Endothelial cell of umbilical vein (primary cell): Measurements from ENCODE around the gene TMEM167A. TPM values are rescaled to one million over a fixed set of nuclear protein-coding genes. Genes with fewer than 3 reads are reported as not detected.

Experiments
- BruUV-seq: library from RNA; stranded (reverse); fragments of 400-500 nt; replicated peaks from 2 replicates; lab custom pipeline; 2021; lab: Mats Ljungman, UMichigan
- CTCF ChIA-PET: fragments of 300-600, 350-600 bp; sonication (Branson Sonifier 250); formaldehyde crosslinking; loops from one replicate; lab custom pipeline; 2021; ENCODE audit warnings: antibody characterized with exemption, inconsistent platforms; lab: Charles Lee
- POLR2A ChIA-PET: fragments of 300-600, 350-600 bp; sonication (Branson Sonifier 250); formaldehyde crosslinking; loops from one replicate; lab custom pipeline; 2021; ENCODE audit warnings: antibody characterized with exemption, inconsistent platforms; lab: Charles Lee
- DNase-seq: peaks from one replicate; pipeline ENCODE4 v3.0.0-alpha.2; 2011; ENCODE audit warnings: low read depth, low spot score
- FAIRE-seq: peaks from 2 replicates; lab custom pipeline; 2011; peaks lifted over from hg19 to GRCh38; lab: Jason Lieb, UNC
- H2AFZ ChIP-seq: 2 replicates; pipeline ENCODE4 v1.6.0; 2012; ENCODE audit warnings: low read depth, low read length, control low read depth, inconsistent platforms
- H3K27ac ChIP-seq: 2 replicates; pipeline ENCODE4 v1.5.1; 2011; ENCODE audit warnings: low read depth, mild to moderate bottlenecking, control low read depth, low read length, moderate library complexity; ENCODE audit not compliant: insufficient read depth
- H3K27me3 ChIP-seq, 2 experiments: 2 replicates each; pipeline versions ENCODE4 v1.6.0 to v1.6.1; 2011; ENCODE audit warnings: low read length in 2 of 2, mixed read lengths in 1 of 2; ENCODE audit not compliant: control insufficient read depth in 2 of 2, insufficient read depth in 2 of 2
- H3K36me3 ChIP-seq, 2 experiments: 2 replicates in 1 of 2; 3 replicates in 1 of 2; pipeline ENCODE4 v1.5.1; 2011; ENCODE audit warnings: low read length in 2 of 2, mild to moderate bottlenecking in 1 of 2, moderate library complexity in 1 of 2; ENCODE audit not compliant: control insufficient read depth in 2 of 2, insufficient read depth in 2 of 2; ENCODE audit errors: extremely low read depth in 1 of 2
- H3K4me1 ChIP-seq: 3 replicates; pipeline ENCODE4 v1.5.1; 2011; ENCODE audit warnings: mild to moderate bottlenecking, low read length; ENCODE audit not compliant: control insufficient read depth, insufficient read depth; ENCODE audit errors: extremely low read depth
- H3K4me2 ChIP-seq: 2 replicates; pipeline ENCODE4 v1.6.1; 2011; ENCODE audit warnings: low read length, control low read depth, mixed read lengths; ENCODE audit not compliant: insufficient read depth
- H3K4me3 ChIP-seq, 3 experiments: fragments of 200-600 bp in 1 of 3; sonication (generic), shearing (Covaris generic) in 1 of 3; replicated peaks in 1 of 3; 2 replicates each; pipeline ENCODE4 v1.5.1; 2011 to 2016; ENCODE audit warnings: control low read depth in 3 of 3, low read length in 3 of 3, mild to moderate bottlenecking in 2 of 3, inconsistent platforms in 1 of 3, low read depth in 1 of 3, moderate library complexity in 1 of 3; ENCODE audit not compliant: insufficient read depth in 1 of 3
- H3K79me2 ChIP-seq: 2 replicates; pipeline ENCODE4 v1.6.0; 2012; ENCODE audit warnings: low read length, inconsistent platforms; ENCODE audit not compliant: control insufficient read depth, insufficient read depth
- H3K9ac ChIP-seq: replicated peaks from 2 replicates; pipeline ENCODE3; 2011; ENCODE audit warnings: low read length, control low read depth; ENCODE audit not compliant: insufficient read depth; ENCODE audit errors: extremely low read depth
- H3K9me1 ChIP-seq: replicated peaks from 3 replicates; pipeline ENCODE4 v1.6.0; 2011; ENCODE audit warnings: mild to moderate bottlenecking, low read length; ENCODE audit not compliant: control insufficient read depth, insufficient read depth; ENCODE audit errors: extremely low read depth
- H3K9me3 ChIP-seq: replicated peaks from 2 replicates; pipeline ENCODE4 v1.5.1; 2012; ENCODE audit warnings: low read length, inconsistent platforms; ENCODE audit not compliant: control insufficient read depth, insufficient read depth
- H4K20me1 ChIP-seq: replicated peaks from 2 replicates; pipeline ENCODE3; 2011; ENCODE audit warnings: mild to moderate bottlenecking, low read length; ENCODE audit not compliant: control insufficient read depth, insufficient read depth; ENCODE audit errors: extremely low read depth
- EZH2 ChIP-seq: IDR thresholded peaks from 2 replicates; pipeline ENCODE4 v1.6.1; 2012; ENCODE audit warnings: borderline replicate concordance, low read depth, mild to moderate bottlenecking, moderate library complexity, low read length, inconsistent platforms; ENCODE audit not compliant: severe bottlenecking
- FOS ChIP-seq: IDR thresholded peaks from 2 replicates; pipeline ENCODE4 v1.6.1; 2011; ENCODE audit warnings: mild to moderate bottlenecking, low read length, moderate library complexity, borderline replicate concordance; ENCODE audit not compliant: insufficient read depth
- GATA2 ChIP-seq: IDR thresholded peaks from 2 replicates; pipeline ENCODE4 v1.7.0; 2011; ENCODE audit warnings: low read depth, mild to moderate bottlenecking, moderate library complexity, mixed read lengths, low read length; ENCODE audit not compliant: insufficient read length, insufficient read depth
- JUN ChIP-seq: IDR thresholded peaks from 2 replicates; pipeline ENCODE4 v1.6.1; 2011; ENCODE audit warnings: borderline replicate concordance, low read depth; ENCODE audit not compliant: insufficient read length, insufficient read depth
- MYC ChIP-seq: IDR thresholded peaks from one replicate; pipeline ENCODE4 v1.6.1; 2011; ENCODE audit warnings: mild to moderate bottlenecking, low read depth, low read length
- POLR2A ChIP-seq: IDR thresholded peaks from 2 replicates; pipeline ENCODE4 v1.6.1; 2012; ENCODE audit warnings: low read depth, mild to moderate bottlenecking, control low read depth, low read length
- POLR2AphosphoS5 ChIP-seq: IDR thresholded peaks from 2 replicates; pipeline ENCODE4 v1.6.1; 2012; ENCODE audit warnings: low read depth, mild to moderate bottlenecking, control low read depth, low read length, moderate library complexity; ENCODE audit not compliant: insufficient read depth
- dilution Hi-C: fragments of 300-500 bp; cut with MboI; formaldehyde crosslinking; loops from one replicate; pipeline ENCODE4 v1.15.0; 2019; ENCODE audit warnings: low sequenced_read_pairs; ENCODE audit not compliant: extremely low pct_ligation_motif_present
- intact Hi-C: fragments of 100-400 bp; cut with micrococcal nuclease; formaldehyde crosslinking; loops from one replicate; pipeline ENCODE4 v1.10.0; 2022
- polyA plus RNA-seq, 4 experiments: library from polyadenylated mRNA; depleted of rRNA in 3 of 4; stranded (reverse) in 3 of 4; unstranded in 1 of 4; fragments of >200 nt; gene quantifications; 2 replicates each; pipeline versions ENCODE4 v1.2.1 to v1.2.3, GENCODE V29; 2011 to 2012; ENCODE audit warnings: missing spikeins in 1 of 4
- total RNA-seq: library from RNA; stranded (reverse); gene quantifications from 2 replicates; pipeline ENCODE4 v1.2.3, GENCODE V29; 2021
- TF ChIP-seq, protein P1 (sequence below), 2 donors: IDR thresholded peaks; 1 replicate in 1 of 2; 2 replicates in 1 of 2; pipeline ENCODE4 v1.5.1; 2011; ENCODE audit warnings: low read length in 2 of 2, mild to moderate bottlenecking in 2 of 2, moderate library complexity in 2 of 2, control low read depth in 1 of 2, inconsistent platforms in 1 of 2, low read depth in 1 of 2; ENCODE audit not compliant: insufficient read depth in 1 of 2; ENCODE audit errors: extremely low read depth in 1 of 2
- TF ChIP-seq, protein P2 (sequence below): IDR thresholded peaks from 2 replicates; pipeline ENCODE4 v1.6.1; 2011; ENCODE audit not compliant: insufficient read depth, insufficient read length

TMEM167A gene
- total and polyA plus RNA-seq, 2 donors (not counting 3 experiments of a cell fraction or from before 2014, with no cell fraction given), result 20.2 to 64.4 TPM

DNA sequence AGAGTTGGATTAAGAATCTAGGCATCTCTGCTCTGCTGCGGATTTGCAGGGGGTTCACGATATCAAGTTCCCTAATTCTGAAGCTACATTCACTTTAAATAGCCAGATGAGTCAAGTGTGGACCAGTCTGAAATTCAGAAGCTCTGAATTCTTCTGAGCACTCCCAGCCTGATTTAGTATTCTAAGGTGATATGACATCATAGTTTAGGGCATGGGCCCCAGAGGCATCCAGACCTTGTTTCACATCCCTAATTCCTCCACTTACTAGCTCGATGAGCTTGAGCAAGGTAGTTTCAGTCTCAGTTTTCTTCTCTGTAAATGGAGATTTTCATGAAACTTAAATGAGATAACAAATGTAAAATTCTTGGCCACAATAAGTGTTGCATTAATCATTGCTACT, 65.2 kb downstream of the TMEM167A start:
- dilution Hi-C loops, result no loop called here
- no peak overlapping the region for H3K9ac ChIP-seq
- POLR2A ChIA-PET, result no interaction called here

More for the DNA sequence above, 65.2 kb downstream of the TMEM167A start:
- no peaks in the 10 kb centered on the region for H3K36me3 ChIP-seq
- no peaks in the 10 kb centered on the region for H3K79me2 ChIP-seq
- no peaks in the 10 kb centered on the region for H3K27me3 ChIP-seq
- H3K4me2 ChIP-seq, result no peak overlapping the region
- TF ChIP-seq JUN (no peak), POLR2A (no peak), POLR2AphosphoS5 (no peak), EZH2 (no peak), MYC (no peak), FOS (no peak), GATA2 (no peak)
- TF ChIP-seq, protein P1, sequence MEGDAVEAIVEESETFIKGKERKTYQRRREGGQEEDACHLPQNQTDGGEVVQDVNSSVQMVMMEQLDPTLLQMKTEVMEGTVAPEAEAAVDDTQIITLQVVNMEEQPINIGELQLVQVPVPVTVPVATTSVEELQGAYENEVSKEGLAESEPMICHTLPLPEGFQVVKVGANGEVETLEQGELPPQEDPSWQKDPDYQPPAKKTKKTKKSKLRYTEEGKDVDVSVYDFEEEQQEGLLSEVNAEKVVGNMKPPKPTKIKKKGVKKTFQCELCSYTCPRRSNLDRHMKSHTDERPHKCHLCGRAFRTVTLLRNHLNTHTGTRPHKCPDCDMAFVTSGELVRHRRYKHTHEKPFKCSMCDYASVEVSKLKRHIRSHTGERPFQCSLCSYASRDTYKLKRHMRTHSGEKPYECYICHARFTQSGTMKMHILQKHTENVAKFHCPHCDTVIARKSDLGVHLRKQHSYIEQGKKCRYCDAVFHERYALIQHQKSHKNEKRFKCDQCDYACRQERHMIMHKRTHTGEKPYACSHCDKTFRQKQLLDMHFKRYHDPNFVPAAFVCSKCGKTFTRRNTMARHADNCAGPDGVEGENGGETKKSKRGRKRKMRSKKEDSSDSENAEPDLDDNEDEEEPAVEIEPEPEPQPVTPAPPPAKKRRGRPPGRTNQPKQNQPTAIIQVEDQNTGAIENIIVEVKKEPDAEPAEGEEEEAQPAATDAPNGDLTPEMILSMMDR (IDR thresholded peaks at IDR 0.05; ENCODE audit: extremely low read depth in 1 of 2, insufficient read depth in 1 of 2, low read depth in 1 of 2, low read length in 2 of 2), result no peak
- TF ChIP-seq, protein P2, sequence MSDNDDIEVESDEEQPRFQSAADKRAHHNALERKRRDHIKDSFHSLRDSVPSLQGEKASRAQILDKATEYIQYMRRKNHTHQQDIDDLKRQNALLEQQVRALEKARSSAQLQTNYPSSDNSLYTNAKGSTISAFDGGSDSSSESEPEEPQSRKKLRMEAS, result no peak
- H3K27ac ChIP-seq, result no peak overlapping the region
- CTCF ChIA-PET, result interaction anchor here (1.1 kb wide), 1 partner anchor 10 kb away, joined by 4 read pairs; no protein-coding TSS in a partner anchor
- BruUV-seq, result no TSS peak
- no peak for DNase-seq
- no peak overlapping the region for H2AFZ ChIP-seq
- intact Hi-C loops, result no loop called here
- no peak for FAIRE-seq
- H3K4me3 ChIP-seq, result no peak overlapping the region
- no peaks in the 10 kb centered on the region for H4K20me1 ChIP-seq
- no peaks in the 10 kb centered on the region for H3K4me1 ChIP-seq
- no peaks in the 10 kb centered on the region for H3K9me3 ChIP-seq
- no peaks in the 10 kb centered on the region for H3K9me1 ChIP-seq
